VCaP (cell line): ENCODE data around the gene SEMA3A.
"Not testable (repeated sequence)": the region's sequence is repeated elsewhere in the genome, so short reads cannot be mapped to it uniquely, and the experiment has no call there.

Experiments used
- H3K27ac ChIP-seq: fragments of 450-650 bp; 2 replicates; pipeline ENCODE4 v1.5.1; 2017
- CTCF ChIP-seq: fragments of 450-650 bp; conservative IDR thresholded peaks from 2 replicates; pipeline ENCODE4 v1.5.1; 2017; ENCODE audit warnings: mild to moderate bottlenecking, moderate library complexity

Gene SEMA3A

GRCh38 chr7:84081973-84082522 lies 112.5 kb downstream of the SEMA3A start:
- no peak for TF ChIP-seq CTCF
- no peak overlapping the region for H3K27ac ChIP-seq

GRCh38 chr7:84077336-84077735 lies 117.3 kb downstream of the SEMA3A start:
- no peak for TF ChIP-seq CTCF
- H3K27ac ChIP-seq: no peak overlapping the region

GRCh38 chr7:84076219-84076618 lies 118.4 kb downstream of the SEMA3A start:
- no peak for TF ChIP-seq CTCF
- no peak overlapping the region for H3K27ac ChIP-seq

GRCh38 chr7:84073186-84073875 lies 121.3 kb downstream of the SEMA3A start:
- no peak overlapping the region for H3K27ac ChIP-seq
- no peak for TF ChIP-seq CTCF

- TF ChIP-seq CTCF: no peak
- no peak overlapping the region for H3K27ac ChIP-seq
These were observed 123.8 kb downstream of the SEMA3A start for GRCh38 chr7:84070770-84071169.

GRCh38 chr7:84069999-84070500 lies 124.5 kb downstream of the SEMA3A start:
- TF ChIP-seq CTCF: no peak

GRCh38 chr7:84069033-84069432 lies 125.6 kb downstream of the SEMA3A start:
- TF ChIP-seq CTCF: no peak
- H3K27ac ChIP-seq: no peak overlapping the region

More at GRCh38 chr7:84069999-84070500, 124.5 kb downstream of the SEMA3A start:
- H3K27ac ChIP-seq: no peak overlapping the region

GRCh38 chr7:84062489-84062901 lies 132.1 kb downstream of the SEMA3A start:
- H3K27ac ChIP-seq: not testable (repeated sequence)
